Suprapubic skin (tissue), 4 donors: ENCODE results near the gene TTC29.

ENCODE experiments used
- CTCF ChIP-seq, 2 donors: fragments of 200-600 bp in 1 of 2; fragments of 450-650 bp in 1 of 2; sonication (generic) in 1 of 2; IDR thresholded peaks; one replicate each; pipeline ENCODE4 v1.5.1; 2016 to 2019; ENCODE audit warnings: antibody characterized with exemption in 2 of 2, mild to moderate bottlenecking in 1 of 2, moderate library complexity in 1 of 2
- EP300 ChIP-seq: sonication (generic); formaldehyde crosslinking; IDR thresholded peaks from one replicate; pipeline ENCODE4 v1.6.1; 2017; ENCODE audit warnings: antibody characterized with exemption
- POLR2A ChIP-seq, 2 donors: fragments of 450-650 bp; IDR thresholded peaks; one replicate each; pipeline ENCODE4 v1.6.1; 2017; ENCODE audit warnings: antibody characterized with exemption in 2 of 2, mild to moderate bottlenecking in 2 of 2, moderate library complexity in 2 of 2
- POLR2AphosphoS5 ChIP-seq, 3 donors: sonication (generic); formaldehyde crosslinking; IDR thresholded peaks; one replicate each; pipeline ENCODE4 v1.6.1; 2017; ENCODE audit warnings: antibody characterized with exemption in 3 of 3

DNA sequence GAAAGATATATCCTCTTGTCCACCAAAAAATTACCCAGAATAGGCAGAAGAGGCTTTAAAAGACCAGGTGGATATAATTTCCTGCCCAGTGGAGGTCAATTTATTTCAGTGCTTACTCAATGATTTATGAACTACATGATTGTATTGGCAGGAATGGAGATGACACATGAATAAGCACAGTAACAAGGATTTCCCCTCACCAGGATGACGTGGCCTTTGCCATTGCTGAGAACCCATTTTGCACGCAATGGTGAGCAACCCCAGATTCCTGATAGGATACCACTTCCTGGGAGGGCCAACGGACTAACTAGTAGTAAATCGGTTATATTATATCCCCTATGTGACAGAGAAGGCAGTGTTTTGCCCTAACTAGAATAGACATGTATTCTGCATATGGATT is 11.6 kb upstream of the TTC29 start:
- TF ChIP-seq CTCF (IDR thresholded peaks at IDR 0.05) (no peak), POLR2A (IDR thresholded peaks at IDR 0.05) (no peak), POLR2AphosphoS5 (IDR thresholded peaks at IDR 0.05) (no peak), EP300 (no peak)
